HS-27A (cell line): ENCODE data around the gene CDCP2.

Source experiments
- DNase-seq: peaks from one replicate; pipeline ENCODE4 v3.0.0-alpha.2; 2012; ENCODE audit warnings: low read depth, missing footprints

CDCP2 gene

GRCh38 chr1:54136269-54136896 lies 16.4 kb downstream of the CDCP2 start:
- DNase-seq = no peak

DNA sequence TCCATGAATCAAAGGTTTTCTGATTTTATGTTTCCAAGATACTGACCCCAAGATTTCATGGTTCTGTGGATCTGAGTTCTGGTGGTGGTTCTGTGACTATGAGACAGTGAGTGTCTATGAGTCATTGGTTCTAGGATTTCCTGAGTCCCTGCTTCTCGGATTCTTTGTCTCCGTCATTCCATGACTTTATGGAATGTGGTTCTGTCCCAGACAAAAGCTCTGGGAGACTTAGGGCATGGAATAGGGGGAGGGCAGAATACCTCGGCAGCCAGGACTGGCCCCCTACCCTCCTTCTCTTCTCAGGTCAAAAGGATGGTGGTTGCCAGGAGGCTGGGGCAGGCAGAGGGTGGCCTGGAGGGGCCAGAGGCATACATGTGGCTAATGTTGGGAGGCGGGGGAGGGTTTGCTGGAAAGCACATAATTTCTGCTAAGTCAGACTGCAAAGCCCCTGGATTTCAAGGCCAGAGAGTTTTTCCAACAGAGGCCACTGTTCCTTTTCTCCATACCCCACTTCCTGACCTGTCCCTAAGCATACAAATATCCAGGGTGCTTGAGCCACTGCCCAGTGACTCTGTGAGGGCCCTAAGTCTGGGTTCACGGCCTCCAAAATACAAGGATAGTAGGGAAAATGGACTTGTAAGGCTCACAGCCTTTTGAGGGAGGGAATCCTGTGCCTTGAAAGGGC lies 17.2 kb downstream of the CDCP2 start:
- no peak for DNase-seq

GRCh38 chr1:54134295-54134694 lies 18.5 kb downstream of the CDCP2 start:
- no peak for DNase-seq

GRCh38 chr1:54132495-54132894 lies 20.3 kb downstream of the CDCP2 start:
- no peak for DNase-seq

DNA sequence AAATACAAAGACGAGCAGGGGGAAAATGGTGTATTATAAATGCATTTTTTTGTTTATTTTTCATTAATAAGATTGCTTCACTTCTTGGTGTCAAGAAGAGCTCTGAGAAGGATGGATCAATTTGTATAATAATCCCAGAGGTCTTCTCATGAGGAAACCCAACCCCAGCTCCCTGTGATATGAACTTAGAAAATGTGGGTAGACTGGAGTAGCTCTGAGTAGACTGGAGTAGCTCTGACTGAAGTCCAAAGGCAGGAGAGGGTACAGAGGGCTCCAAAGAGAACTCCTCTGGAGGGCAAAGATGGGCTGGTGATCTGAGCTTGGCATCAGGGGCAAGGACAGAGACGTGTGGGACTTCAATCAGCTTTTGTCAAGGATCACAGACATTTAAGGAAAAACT lies 21.4 kb downstream of the CDCP2 start:
- DNase-seq = no peak

DNA sequence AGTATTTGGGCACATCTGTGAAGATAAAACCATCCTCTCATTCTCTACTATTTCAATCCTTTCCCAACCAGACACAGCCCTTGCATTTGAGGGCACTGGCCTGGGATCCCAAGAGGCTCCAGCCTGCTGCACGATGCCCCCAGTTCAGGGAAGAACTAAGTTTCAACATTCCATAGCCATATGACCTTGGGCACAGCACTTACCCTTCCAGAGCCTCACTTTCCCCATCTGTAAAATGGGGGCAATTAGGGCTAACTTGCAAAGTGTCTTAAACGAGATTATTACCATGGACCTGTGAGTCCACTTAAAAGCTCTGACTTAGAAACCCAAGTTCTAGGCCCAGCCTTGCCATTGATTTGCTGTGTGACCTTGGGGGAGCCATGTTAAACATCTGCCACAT lies 22.9 kb downstream of the CDCP2 start:
- no peak for DNase-seq

GRCh38 chr1:54127594-54128300 lies 25.1 kb downstream of the CDCP2 start:
- no peak for DNase-seq

DNA sequence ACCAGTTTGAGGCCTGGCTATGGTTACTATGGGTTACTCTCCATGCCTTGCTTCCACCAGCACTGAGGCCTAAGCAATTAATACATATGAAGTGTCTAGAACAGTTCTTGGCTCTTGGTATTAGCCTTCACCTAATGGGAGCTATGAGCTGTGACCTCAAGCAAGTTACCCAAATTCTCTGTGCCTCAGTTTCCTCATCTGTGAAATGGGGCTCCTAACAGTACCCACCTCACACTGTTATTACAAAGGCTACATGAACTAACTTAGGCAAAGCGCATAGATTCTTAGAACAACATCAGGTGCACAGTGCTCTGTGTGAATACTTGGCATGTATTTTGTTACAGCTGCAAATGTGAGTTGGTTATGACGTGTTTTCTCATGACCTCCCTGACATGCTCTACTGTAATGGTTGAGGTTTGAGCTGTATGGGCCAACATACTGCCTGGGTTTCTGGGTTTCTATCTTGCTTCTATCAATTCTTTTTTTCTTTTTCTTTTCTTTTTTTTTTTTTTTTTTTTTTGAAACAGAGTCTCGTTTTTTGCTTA lies 26.5 kb downstream of the CDCP2 start:
- DNase-seq = no peak

DNA sequence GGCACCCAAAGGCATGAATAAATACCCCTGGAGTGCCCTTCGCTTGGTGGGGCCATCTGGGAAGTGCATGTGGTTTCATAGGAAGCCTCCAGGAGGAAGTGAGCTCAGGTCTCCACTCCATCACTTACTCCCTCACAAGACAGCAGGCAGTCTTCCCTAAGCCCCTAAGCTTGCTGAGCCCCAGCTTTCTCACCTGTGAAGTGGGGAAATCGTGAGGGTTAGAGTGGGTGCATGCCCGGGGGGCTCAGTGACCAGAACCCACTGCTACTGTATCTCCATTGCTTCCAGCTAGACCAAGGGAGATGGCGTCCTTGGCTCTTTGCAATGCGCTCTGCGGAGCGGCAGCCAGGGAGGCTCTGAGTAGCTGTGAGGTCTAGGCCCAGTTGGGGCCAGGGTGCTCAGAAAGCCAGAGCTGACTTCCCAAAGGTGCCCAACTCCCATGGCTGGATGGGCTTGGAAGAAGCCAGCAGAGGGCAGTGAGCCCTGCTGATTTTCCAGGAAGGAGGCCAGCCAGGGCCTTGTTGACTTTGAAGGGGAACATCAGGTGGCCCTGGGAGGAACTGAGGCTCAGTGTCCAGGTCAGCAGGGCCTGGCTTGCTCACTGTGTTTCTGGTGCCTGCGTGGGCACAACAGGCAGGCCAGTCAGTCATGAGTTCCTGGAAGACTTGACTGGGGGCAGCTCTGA lies 27.3 kb downstream of the CDCP2 start:
- no peak for DNase-seq

- no peak for DNase-seq
Observed at GRCh38 chr1:54124906-54125305, 27.9 kb downstream of the CDCP2 start.

DNA sequence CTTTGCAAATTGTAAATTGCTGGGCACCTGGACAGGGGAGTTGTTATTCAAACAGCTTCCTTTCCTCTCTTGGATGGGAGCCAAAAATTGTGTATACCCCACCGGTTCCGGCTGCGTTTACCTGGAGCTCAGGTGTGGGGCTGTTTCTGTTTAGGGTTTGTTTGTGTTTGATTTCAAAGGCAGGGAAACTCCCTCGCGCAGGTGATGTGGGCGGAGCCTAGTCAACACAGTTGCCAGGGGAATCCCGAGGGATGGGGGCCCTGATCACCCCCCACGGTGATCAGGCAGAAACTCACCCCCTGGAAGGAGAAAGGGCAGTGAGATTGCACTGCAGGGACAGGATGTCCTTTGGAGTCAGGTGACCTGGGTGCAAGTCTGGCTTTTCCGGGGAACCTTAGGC lies 28.3 kb downstream of the CDCP2 start:
- no peak for DNase-seq

DNA sequence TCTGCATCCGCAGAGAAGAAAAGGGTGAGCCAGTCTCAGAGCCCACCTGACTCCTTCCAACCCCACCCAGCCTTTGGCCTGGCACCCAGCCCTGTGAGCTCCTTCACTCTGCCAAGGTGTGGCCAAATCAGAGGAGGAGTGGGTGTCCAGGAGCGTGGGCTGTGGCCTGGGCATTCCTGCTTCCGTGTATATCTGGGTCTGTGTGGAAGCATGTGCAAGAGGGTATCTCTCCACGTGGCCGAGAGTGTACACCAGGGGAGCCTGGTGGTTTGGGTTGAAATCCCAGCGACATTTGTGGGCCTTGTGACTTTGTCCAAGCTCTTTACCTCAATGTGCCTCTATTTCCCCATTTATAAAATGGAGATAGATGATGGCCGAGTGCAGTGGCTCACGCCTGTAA lies 29.8 kb downstream of the CDCP2 start:
- DNase-seq = no peak

DNA sequence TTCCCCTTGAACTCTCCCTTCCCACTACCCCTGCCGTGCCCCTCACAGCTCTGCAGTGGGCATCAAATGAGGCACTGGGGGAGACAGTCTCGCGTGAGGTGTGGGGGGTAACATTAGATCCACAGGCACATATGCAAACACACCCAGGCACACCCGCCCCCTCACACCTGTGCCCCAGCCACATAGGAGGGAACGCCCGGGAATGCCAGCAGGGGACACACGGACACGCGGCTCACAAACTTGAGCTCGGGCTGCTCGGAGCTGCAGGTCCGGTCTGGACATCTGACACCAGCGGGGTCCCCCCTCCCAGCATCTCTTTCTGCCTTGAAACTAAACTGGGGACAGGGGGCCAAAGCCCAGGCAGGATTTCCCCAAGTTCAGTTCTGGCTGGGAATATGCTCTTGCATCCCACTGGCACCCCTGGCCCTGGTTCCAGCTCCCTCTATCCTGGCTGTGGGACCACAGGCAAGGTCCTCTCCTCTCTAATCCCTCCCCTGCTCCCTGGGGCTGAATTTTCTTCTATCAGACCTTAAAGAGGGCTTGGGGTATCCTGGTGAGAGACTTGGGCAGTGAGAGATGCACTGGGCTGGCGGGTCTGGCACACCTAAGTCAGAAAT lies 30.6 kb downstream of the CDCP2 start:
- no peak for DNase-seq

DNA sequence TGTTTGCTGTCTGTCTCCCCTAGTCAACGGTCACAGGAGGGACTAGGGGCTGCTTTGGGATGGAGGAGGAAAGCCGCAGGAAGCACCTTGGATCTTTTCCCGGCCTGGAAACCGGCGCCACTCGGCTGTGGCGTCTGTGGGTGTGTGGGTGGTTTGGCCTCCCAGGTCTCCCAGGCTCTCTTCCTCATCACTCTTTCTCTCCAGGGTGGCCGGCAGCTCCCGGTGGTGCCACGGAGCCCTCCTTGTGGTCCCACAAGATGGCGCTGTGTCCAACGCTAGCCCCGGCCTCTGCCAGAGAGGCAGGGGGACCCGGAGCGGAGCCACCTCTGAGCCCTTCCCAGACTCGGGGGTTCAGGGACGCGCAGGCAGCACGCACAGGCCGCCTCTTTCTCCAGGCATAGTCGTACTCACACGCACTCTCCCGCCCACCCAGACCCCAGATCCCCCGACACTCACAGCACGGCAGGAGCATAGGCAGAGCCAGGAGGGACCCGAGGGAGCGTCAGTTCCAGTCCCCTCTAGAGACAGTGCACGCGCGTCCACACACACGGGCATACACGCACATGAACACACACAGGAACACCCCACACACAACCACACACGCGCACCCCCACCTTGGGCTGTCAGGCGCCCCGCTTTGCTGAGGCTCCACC lies 31.2 kb downstream of the CDCP2 start:
- DNase-seq = no peak

DNA sequence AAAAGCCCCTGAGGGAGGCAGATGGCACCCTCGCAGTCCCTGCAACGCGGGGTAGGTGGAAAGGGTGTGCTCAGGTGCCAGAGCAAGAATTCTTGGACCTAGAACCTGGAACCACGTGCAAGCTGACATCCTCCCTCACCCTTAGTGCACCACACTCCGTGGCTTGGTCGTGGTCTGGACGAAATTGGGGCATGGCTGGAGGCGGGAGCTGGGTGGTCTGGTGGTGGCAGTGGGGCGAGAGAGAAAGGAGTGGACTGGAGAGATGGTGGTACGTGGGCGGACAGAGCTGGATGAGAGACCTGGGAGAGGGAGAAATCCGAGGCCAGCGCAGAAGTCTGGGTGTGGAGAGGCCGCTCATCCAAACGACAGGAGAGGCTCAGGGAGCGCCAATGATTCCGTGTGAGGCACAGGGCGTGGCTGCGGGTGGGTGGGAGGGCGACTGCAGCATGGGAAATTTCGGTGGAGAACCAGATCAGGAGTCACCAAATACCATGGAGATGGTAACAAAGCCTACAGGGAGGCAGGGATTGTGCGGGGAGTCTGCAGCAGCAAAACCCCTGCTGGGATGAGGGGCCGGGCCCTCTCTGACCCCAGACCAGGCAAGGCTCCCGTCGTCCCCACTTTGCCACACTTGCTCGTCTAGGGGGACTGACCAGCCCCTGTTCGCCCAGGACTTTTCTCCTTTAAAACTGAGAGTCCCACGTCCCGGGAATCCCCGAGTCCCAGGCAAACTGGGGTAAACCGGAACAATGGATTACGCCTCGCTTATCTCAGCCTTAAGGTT lies 31.9 kb downstream of the CDCP2 start:
- no peak for DNase-seq

GRCh38 chr1:54120018-54120697 lies 32.6 kb downstream of the CDCP2 start:
- no peak for DNase-seq

GRCh38 chr1:54118704-54119103 lies 34.1 kb downstream of the CDCP2 start:
- DNase-seq = peak; percentile 57

DNA sequence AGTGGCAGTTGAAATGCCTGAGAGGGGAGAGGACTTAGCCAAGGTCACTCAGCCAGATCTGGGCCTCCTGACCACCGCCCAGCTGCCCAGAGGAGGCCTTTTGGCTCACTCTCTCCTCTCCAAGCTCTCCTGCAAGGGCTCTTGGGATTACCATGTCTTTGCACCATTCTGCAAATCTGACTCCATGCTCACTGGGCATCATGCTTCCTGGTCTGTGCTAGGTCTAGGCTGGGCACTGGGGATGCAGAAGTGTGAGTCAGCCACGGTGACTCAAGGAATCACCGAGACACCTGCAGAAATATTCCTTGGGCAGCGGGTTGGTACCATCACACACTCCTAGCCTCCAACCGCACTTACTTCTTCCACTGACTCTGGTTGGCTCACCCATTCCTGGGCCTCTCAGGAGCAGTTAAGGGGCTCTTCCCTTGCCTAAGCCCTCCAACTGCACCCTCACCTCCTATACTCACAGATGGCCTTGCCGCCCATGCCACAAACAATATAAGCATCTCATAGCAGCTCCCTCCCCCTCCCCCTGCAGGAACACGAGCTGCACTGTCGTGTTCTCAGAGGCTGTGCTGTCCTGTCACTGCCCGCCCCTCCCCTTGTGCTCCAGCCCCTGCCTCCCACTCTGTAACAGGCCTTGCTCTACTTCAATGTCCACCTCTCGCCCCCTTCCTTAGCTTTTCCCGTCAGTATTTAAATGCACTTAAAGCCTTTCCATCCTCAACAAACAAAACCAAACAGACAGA lies 34.8 kb downstream of the CDCP2 start:
- no peak for DNase-seq

GRCh38 chr1:54115520-54115919 lies 37.3 kb downstream of the CDCP2 start:
- DNase-seq = no peak
